Stimulated activated naive B cell treated with anti-CD40 and anti-IgM and Interleukin-4, amounts not matched to agents 10 μg/mL and 1 μg/mL and 100 μg/mL, for 72 hours (primary cell): ENCODE data around the gene CPM.

Source experiments
- ATAC-seq, 2 donors: fragments of 150-1000 bp; cut with Tn5 transposase; replicated peaks; 2 replicates each; pipeline ENCODE4 v1.10.0; 2021; ENCODE audit warnings: moderate library complexity in 1 of 2
- DNase-seq: peaks from one replicate; pipeline ENCODE4 v3.0.0; 2021
- H3K27ac Mint-ChIP-seq: one replicate; pipeline ENCODE4 v1.8.0; 2022; ENCODE audit warnings: mild to moderate bottlenecking, mixed read lengths
- H3K27me3 Mint-ChIP-seq, 2 donors: one replicate each; pipeline ENCODE4 v1.8.0; 2022; ENCODE audit warnings: mixed read lengths in 2 of 2
- H3K36me3 Mint-ChIP-seq, 2 donors: one replicate each; pipeline ENCODE4 v1.8.0; 2022; ENCODE audit warnings: mixed read lengths in 2 of 2, mild to moderate bottlenecking in 1 of 2
- H3K4me1 Mint-ChIP-seq, 2 donors: one replicate each; pipeline ENCODE4 v1.8.0; 2022; ENCODE audit warnings: mixed read lengths in 2 of 2, mild to moderate bottlenecking in 1 of 2
- H3K4me3 Mint-ChIP-seq, 2 donors: one replicate each; pipeline ENCODE4 v1.8.0; 2022; ENCODE audit warnings: mild to moderate bottlenecking in 2 of 2, mixed read lengths in 2 of 2, moderate library complexity in 1 of 2
- H3K9me3 Mint-ChIP-seq, 2 donors: one replicate each; pipeline ENCODE4 v1.8.0; 2022; ENCODE audit warnings: mixed read lengths in 2 of 2, mild to moderate bottlenecking in 1 of 2

CPM gene

DNA sequence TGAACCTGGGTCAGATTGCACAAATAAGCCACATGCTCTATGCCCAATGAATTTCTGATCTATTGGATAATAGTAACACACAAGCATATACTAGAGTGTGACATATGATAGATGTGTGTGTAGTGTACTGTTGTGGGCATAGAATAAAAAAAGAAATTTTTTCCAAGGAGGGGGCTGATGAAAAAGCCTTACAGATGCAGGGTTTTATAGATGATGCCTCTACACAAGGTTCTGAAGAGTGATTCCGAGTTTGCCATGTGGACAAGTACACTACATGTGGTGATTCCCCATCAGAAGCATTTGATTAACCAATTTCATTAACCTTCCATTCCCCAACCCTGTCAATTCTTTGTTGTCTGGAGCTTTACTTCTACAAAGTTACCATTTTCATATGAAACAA, 45.3 kb downstream of the CPM start:
- Mint-ChIP-seq H3K27me3 (no peaks in the 10 kb centered on the region), H3K9me3 (no peaks in the 10 kb centered on the region), H3K27ac (no peak overlapping the region), H3K36me3 (peaks cover 0 to 4% of the 10 kb centered on the region in 2 donors), H3K4me1 (peaks cover 7 to 28% of the 10 kb centered on the region in 2 donors), H3K4me3 (no peak overlapping the region)
- no peak for DNase-seq
- no peak for ATAC-seq

GRCh38 chr12:68886636-68887572, 46.1 kb downstream of the CPM start:
- no peak for ATAC-seq
- Mint-ChIP-seq H3K27ac (no peak overlapping the region), H3K4me3 (no peak overlapping the region), H3K9me3 (no peaks in the 10 kb centered on the region), H3K4me1 (peaks cover 7 to 28% of the 10 kb centered on the region in 2 donors), H3K36me3 (peaks cover 0 to 8% of the 10 kb centered on the region in 2 donors), H3K27me3 (no peaks in the 10 kb centered on the region)
- no peak for DNase-seq

GRCh38 chr12:68885381-68885780, 47.6 kb downstream of the CPM start:
- Mint-ChIP-seq H3K27me3 (no peaks in the 10 kb centered on the region), H3K9me3 (no peaks in the 10 kb centered on the region), H3K36me3 (peaks cover 0 to 8% of the 10 kb centered on the region in 2 donors), H3K4me3 (no peak overlapping the region), H3K27ac (no peak overlapping the region), H3K4me1 (peaks cover 5 to 19% of the 10 kb centered on the region in 2 donors)
- DNase-seq = no peak
- no peak for ATAC-seq

DNA sequence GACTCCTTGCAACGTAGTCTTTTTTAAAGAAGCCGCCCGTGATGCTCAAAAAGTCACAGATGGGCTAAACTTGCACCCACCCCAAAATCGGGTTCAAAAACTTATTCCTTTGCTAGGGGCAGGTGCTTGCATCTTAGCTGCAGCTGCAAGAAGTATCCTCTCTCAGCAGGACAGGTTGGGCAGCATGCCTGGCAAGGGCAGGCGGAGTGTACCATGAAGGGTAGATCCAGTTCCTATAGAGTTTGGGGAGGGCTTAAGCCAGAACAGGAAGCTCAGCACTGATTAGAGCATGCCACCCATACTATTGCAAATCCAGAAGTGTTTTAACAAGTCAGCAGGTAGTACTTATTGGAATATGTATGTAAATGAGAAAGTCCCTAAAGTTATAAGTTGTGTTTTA, 48.7 kb downstream of the CPM start:
- no peak for DNase-seq
- no peak overlapping the region for H3K4me3 Mint-ChIP-seq
- H3K9me3 Mint-ChIP-seq = no peaks in the 10 kb centered on the region

DNA sequence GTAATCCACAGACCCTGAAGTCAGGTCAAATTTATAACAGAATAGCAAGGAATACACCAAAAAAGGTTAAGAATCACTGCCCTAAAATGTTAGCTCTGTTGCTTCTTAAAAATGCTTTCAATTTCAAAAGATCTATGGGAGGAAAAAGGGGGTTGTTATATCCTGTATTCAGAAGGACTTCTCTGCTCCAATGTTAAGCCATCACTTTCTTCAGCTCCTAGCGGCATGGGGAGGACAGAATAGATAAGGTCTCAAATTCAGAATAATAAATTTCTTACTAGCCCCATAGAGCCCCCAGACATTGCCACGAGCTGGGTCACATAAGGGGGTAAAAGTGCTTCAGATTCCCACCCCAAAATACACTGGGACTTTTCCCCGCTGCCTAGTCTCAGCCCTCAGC, 49.8 kb downstream of the CPM start:
- H3K27me3 Mint-ChIP-seq = no peaks in the 10 kb centered on the region
- H3K4me1 Mint-ChIP-seq = peaks cover 0 to 12% of the 10 kb centered on the region in 2 donors
- no peak for DNase-seq
- no peak for ATAC-seq
- H3K27ac Mint-ChIP-seq = no peak overlapping the region
- peaks cover 0 to 1% of the 10 kb centered on the region in 2 donors for H3K9me3 Mint-ChIP-seq
- no peak overlapping the region for H3K4me3 Mint-ChIP-seq
- H3K36me3 Mint-ChIP-seq = peaks cover 4 to 11% of the 10 kb centered on the region in 2 donors

More for the DNA sequence above, 48.7 kb downstream of the CPM start:
- peaks cover 0 to 8% of the 10 kb centered on the region in 2 donors for H3K36me3 Mint-ChIP-seq
- ATAC-seq = no peak
- H3K27me3 Mint-ChIP-seq = no peaks in the 10 kb centered on the region
- peaks cover 2 to 12% of the 10 kb centered on the region in 2 donors for H3K4me1 Mint-ChIP-seq
- no peak overlapping the region for H3K27ac Mint-ChIP-seq

- Mint-ChIP-seq H3K4me1 (peaks cover 0 to 12% of the 10 kb centered on the region in 2 donors), H3K27ac (no peak overlapping the region), H3K36me3 (peaks cover 4 to 11% of the 10 kb centered on the region in 2 donors), H3K4me3 (no peak overlapping the region), H3K9me3 (peaks cover 0 to 1% of the 10 kb centered on the region in 2 donors), H3K27me3 (no peaks in the 10 kb centered on the region)
- DNase-seq (no peak), ATAC-seq (no peak)
These were observed 50.6 kb downstream of the CPM start for GRCh38 chr12:68882251-68882964.

GRCh38 chr12:68880660-68881325, 52.2 kb downstream of the CPM start:
- Mint-ChIP-seq H3K36me3 (peaks cover 4 to 11% of the 10 kb centered on the region in 2 donors), H3K27me3 (no peaks in the 10 kb centered on the region), H3K9me3 (peaks cover 0 to 1% of the 10 kb centered on the region in 2 donors), H3K27ac (no peak overlapping the region), H3K4me3 (no peak overlapping the region), H3K4me1 (peaks cover 0 to 16% of the 10 kb centered on the region in 2 donors)
- no peak for DNase-seq
- no peak for ATAC-seq

DNA sequence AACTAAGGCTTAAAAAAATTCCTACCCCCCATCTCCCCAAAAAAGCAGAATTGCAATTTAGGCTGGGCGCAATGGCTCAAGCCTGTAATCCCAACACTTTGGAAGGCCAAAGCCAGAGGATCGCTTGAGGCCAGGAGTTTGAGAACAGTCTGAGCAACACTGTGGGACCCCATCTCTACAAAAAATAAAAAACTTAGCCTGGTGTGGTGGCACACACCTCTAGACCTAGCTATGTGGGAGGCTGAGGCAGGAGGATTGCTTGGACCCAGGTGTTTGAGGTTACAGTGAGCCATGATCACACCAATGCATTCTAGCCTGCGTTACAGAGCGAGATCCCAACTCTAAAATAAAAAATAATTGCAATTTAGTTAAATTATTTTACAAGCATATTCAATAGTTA, 54.1 kb downstream of the CPM start:
- no peak for ATAC-seq
- H3K4me3 Mint-ChIP-seq = no peak overlapping the region

GRCh38 chr12:68878283-68878682, 54.7 kb downstream of the CPM start:
- ATAC-seq (no peak), DNase-seq (no peak)
- Mint-ChIP-seq H3K4me3 (no peak overlapping the region), H3K9me3 (peaks cover 0 to 3% of the 10 kb centered on the region in 2 donors), H3K4me1 (peaks cover 4 to 16% of the 10 kb centered on the region in 2 donors), H3K27ac (no peak overlapping the region), H3K27me3 (no peaks in the 10 kb centered on the region), H3K36me3 (peaks cover 4 to 10% of the 10 kb centered on the region in 2 donors)

More for the DNA sequence above, 54.1 kb downstream of the CPM start:
- H3K27me3 Mint-ChIP-seq = no peaks in the 10 kb centered on the region
- no peak for DNase-seq
- peaks cover 4 to 10% of the 10 kb centered on the region in 2 donors for H3K36me3 Mint-ChIP-seq
- peaks cover 0 to 3% of the 10 kb centered on the region in 2 donors for H3K9me3 Mint-ChIP-seq
- no peak overlapping the region for H3K27ac Mint-ChIP-seq
- H3K4me1 Mint-ChIP-seq = peaks cover 4 to 16% of the 10 kb centered on the region in 2 donors

- Mint-ChIP-seq H3K36me3 (peaks cover 4 to 10% of the 10 kb centered on the region in 2 donors), H3K27me3 (no peaks in the 10 kb centered on the region), H3K27ac (no peak overlapping the region), H3K9me3 (peaks cover 0 to 3% of the 10 kb centered on the region in 2 donors), H3K4me3 (no peak overlapping the region), H3K4me1 (peaks cover 4 to 11% of the 10 kb centered on the region in 2 donors)
- ATAC-seq (no peak), DNase-seq (no peak)
These were observed 55.4 kb downstream of the CPM start for GRCh38 chr12:68877583-68877982.

DNA sequence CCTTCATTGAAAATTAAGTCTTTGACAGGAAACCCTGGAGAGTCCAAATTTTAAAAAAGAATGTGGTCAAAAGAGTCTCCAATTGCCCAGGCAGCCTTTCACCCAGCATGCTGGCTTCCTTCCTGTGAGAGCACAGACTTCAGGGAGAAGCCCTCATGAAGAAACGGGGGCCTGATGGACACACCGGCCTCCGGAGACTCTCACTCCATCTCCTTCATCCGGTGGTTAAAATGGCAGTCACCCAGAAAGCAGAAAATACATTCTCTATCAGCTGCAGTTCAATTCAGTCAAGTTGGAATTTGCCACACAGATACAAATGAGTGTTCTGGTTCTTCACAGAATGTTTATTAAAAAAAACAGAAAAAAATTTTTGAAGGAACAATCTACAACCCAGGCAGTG, 56.5 kb downstream of the CPM start:
- Mint-ChIP-seq H3K36me3 (peaks cover 4 to 7% of the 10 kb centered on the region in 2 donors), H3K9me3 (peaks cover 0 to 3% of the 10 kb centered on the region in 2 donors), H3K27ac (no peak overlapping the region), H3K4me3 (no peak overlapping the region), H3K4me1 (peaks cover 4 to 11% of the 10 kb centered on the region in 2 donors), H3K27me3 (no peaks in the 10 kb centered on the region)
- DNase-seq = no peak
- no peak for ATAC-seq

DNA sequence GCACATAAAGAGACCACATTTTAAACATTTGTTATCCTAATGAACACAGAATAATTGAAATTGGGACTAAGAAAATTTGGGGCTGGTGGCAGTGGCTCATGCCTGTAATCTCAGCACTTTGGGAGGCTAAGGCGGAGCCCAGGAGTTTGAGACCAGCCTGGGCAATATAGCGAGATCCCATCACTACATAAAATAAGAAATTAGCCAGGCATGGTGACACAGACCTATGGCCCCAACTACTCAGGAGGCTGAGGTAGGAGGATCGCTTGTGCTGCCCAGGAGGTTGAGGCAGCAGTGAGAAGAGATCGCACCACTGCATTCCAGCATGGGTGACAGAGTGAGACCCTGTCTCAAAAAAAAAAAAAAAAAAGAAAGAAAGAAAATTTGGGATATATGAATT, 59.7 kb downstream of the CPM start:
- Mint-ChIP-seq H3K4me1 (peaks cover 4 to 11% of the 10 kb centered on the region in 2 donors), H3K36me3 (peaks cover 1 to 9% of the 10 kb centered on the region in 2 donors), H3K27ac (no peak overlapping the region), H3K4me3 (no peak overlapping the region), H3K9me3 (peaks cover 0 to 1% of the 10 kb centered on the region in 2 donors), H3K27me3 (no peaks in the 10 kb centered on the region)
- DNase-seq = no peak
- no peak for ATAC-seq

DNA sequence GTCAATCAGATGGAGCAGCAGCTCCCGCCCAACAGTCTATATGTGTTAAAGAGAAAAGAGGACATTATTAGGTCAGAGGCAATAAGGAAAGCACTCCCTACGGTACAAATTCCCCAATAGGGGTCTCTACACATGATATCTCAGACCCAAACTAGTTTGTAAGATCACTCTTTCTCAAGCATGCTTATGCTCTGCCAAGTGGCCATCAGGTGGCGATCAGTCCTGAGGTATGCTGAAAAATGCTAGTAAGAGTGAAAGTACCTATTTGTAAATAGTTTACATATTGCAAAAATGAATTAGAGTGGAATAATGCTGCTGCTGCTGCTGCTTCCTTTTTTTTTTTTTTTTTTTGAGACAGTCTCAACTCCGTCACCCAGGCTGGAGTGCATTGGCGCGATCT, 61.0 kb downstream of the CPM start:
- Mint-ChIP-seq H3K36me3 (peaks cover 1 to 9% of the 10 kb centered on the region in 2 donors), H3K9me3 (peaks cover 0 to 1% of the 10 kb centered on the region in 2 donors), H3K4me1 (peaks cover 4 to 11% of the 10 kb centered on the region in 2 donors), H3K4me3 (no peak overlapping the region), H3K27me3 (no peaks in the 10 kb centered on the region), H3K27ac (no peak overlapping the region)
- ATAC-seq (peak; percentile 75 to 84), DNase-seq (peak; percentile 6)

GRCh38 chr12:68871396-68871795, 61.6 kb downstream of the CPM start:
- DNase-seq (no peak), ATAC-seq (no peak)
- Mint-ChIP-seq H3K4me3 (no peak overlapping the region), H3K9me3 (peaks cover 0 to 1% of the 10 kb centered on the region in 2 donors), H3K27ac (no peak overlapping the region), H3K4me1 (peaks cover 4 to 9% of the 10 kb centered on the region in 2 donors), H3K27me3 (no peaks in the 10 kb centered on the region), H3K36me3 (peaks cover 1 to 9% of the 10 kb centered on the region in 2 donors)
